Osteoblast (primary cell): Measurements from ENCODE around the gene EFNB1. TPM values are rescaled to one million over a fixed set of nuclear protein-coding genes. Genes with fewer than 3 reads are reported as not detected.

Experiments
- DNase-seq: peaks from one replicate; pipeline ENCODE4 v3.0.0; 2011; ENCODE audit warnings: low spot score, mixed read lengths; ENCODE audit not compliant: insufficient read length; ENCODE audit errors: missing footprints
- H2AFZ ChIP-seq: 2 replicates; pipeline ENCODE4 v1.6.0; 2011; ENCODE audit warnings: mild to moderate bottlenecking, low read length
- H3K27ac ChIP-seq: 2 replicates; pipeline ENCODE4 v1.5.1; 2011; ENCODE audit warnings: mild to moderate bottlenecking, low read depth, low read length, moderate library complexity
- H3K27me3 ChIP-seq: 2 replicates; pipeline ENCODE4 v1.6.0; 2012; ENCODE audit warnings: mild to moderate bottlenecking, control low read depth, inconsistent platforms, low read length, moderate library complexity; ENCODE audit not compliant: insufficient read depth
- H3K36me3 ChIP-seq: 2 replicates; pipeline ENCODE4 v1.5.1; 2011; ENCODE audit warnings: mild to moderate bottlenecking, low read length, control low read depth, moderate library complexity; ENCODE audit not compliant: insufficient read depth
- H3K4me1 ChIP-seq: 2 replicates; pipeline ENCODE4 v1.5.1; 2011; ENCODE audit warnings: mild to moderate bottlenecking, low read length, control low read depth, moderate library complexity; ENCODE audit not compliant: insufficient read depth
- H3K4me2 ChIP-seq: 2 replicates; pipeline ENCODE4 v1.6.0; 2011; ENCODE audit warnings: mild to moderate bottlenecking, low read length; ENCODE audit not compliant: insufficient read depth
- H3K4me3 ChIP-seq: fragments of 200-600 bp; sonication (generic); 3 replicates; pipeline ENCODE4 v1.5.1; 2012; ENCODE audit warnings: mild to moderate bottlenecking, low read length, inconsistent platforms; ENCODE audit not compliant: insufficient read depth
- H3K79me2 ChIP-seq: 2 replicates; pipeline ENCODE4 v1.6.0; 2012; ENCODE audit warnings: mild to moderate bottlenecking, low read length, control low read depth, inconsistent platforms; ENCODE audit not compliant: insufficient read depth
- H3K9me3 ChIP-seq: 2 replicates; pipeline ENCODE4 v1.5.1; 2011; ENCODE audit warnings: low read depth, low read length, control low read depth
- H4K20me1 ChIP-seq: 2 replicates; pipeline ENCODE4 v1.6.0; 2012; ENCODE audit warnings: mild to moderate bottlenecking, low read length, control low read depth; ENCODE audit not compliant: insufficient read depth
- CTCF ChIP-seq: IDR thresholded peaks from 2 replicates; pipeline ENCODE4 v1.5.1; 2011; ENCODE audit warnings: mild to moderate bottlenecking, low read depth, low read length, moderate library complexity; ENCODE audit errors: extremely low read depth
- total RNA-seq: library from RNA; depleted of rRNA; stranded (reverse); fragments of >200 nt; gene quantifications from 2 replicates; pipeline ENCODE4 v1.2.3, GENCODE V29; 2012

Gene EFNB1
- total RNA-seq, 1 donor = 34.7 TPM

- no peak overlapping the region for H3K4me2 ChIP-seq
These were observed 55.0 kb downstream of the EFNB1 start for GRCh38 chrX:68883800-68884199.

GRCh38 chrX:68889249-68889648 is 60.4 kb downstream of the EFNB1 start:
- peaks cover 61% of the 10 kb centered on the region for H3K27me3 ChIP-seq
- no peaks in the 10 kb centered on the region for H3K4me1 ChIP-seq
- no peak for TF ChIP-seq CTCF
- no peaks in the 10 kb centered on the region for H3K9me3 ChIP-seq
- no peak overlapping the region for H3K4me3 ChIP-seq
- H3K4me2 ChIP-seq = no peak overlapping the region
- no peak for DNase-seq
- no peak overlapping the region for H3K27ac ChIP-seq
- no peaks in the 10 kb centered on the region for H3K36me3 ChIP-seq
- H4K20me1 ChIP-seq = no peaks in the 10 kb centered on the region
- no peak overlapping the region for H2AFZ ChIP-seq
- H3K79me2 ChIP-seq = no peaks in the 10 kb centered on the region

More at GRCh38 chrX:68883800-68884199, 55.0 kb downstream of the EFNB1 start:
- no peak overlapping the region for H2AFZ ChIP-seq
- no peak overlapping the region for H3K4me3 ChIP-seq
- peaks cover 75% of the 10 kb centered on the region for H3K27me3 ChIP-seq
- H4K20me1 ChIP-seq = peaks cover 2% of the 10 kb centered on the region
- H3K4me1 ChIP-seq = no peaks in the 10 kb centered on the region
- DNase-seq = no peak
- H3K9me3 ChIP-seq = no peaks in the 10 kb centered on the region
- H3K79me2 ChIP-seq = no peaks in the 10 kb centered on the region
- no peak for TF ChIP-seq CTCF
- no peak overlapping the region for H3K27ac ChIP-seq
- H3K36me3 ChIP-seq = no peaks in the 10 kb centered on the region

Other genes starting within 250 kb of the EFNB1 start
- 1.4 and 1.5 TPM in 2 replicates for gene STARD8, start 181.4 kb upstream of the EFNB1 start, total RNA-seq